ENCODE measurements around the gene ZNF831.

ZNF831 gene

GRCh38 chr20:59131551-59132285, 31.9 kb upstream of the ZNF831 start:
- H3K27ac ChIP-seq = no peak overlapping the region
- no peak for TF ChIP-seq ZFX (IDR thresholded peaks at IDR 0.05)
- TF ChIP-seq CTCF (conservative IDR thresholded peaks at IDR 0.05) = no peak

GRCh38 chr20:59134182-59134581, 29.4 kb upstream of the ZNF831 start:
- TF ChIP-seq CTCF (conservative IDR thresholded peaks at IDR 0.05) (no peak), ZFX (IDR thresholded peaks at IDR 0.05) (no peak)
- H3K27ac ChIP-seq = no peak overlapping the region

- TF ChIP-seq ZFX (IDR thresholded peaks at IDR 0.05) (no peak), CTCF (conservative IDR thresholded peaks at IDR 0.05) (no peak)
- H3K27ac ChIP-seq = no peak overlapping the region
Measured at GRCh38 chr20:59135093-59135492, 28.5 kb upstream of the ZNF831 start.

GRCh38 chr20:59136027-59136426, 27.6 kb upstream of the ZNF831 start:
- no peak overlapping the region for H3K27ac ChIP-seq
- TF ChIP-seq ZFX (IDR thresholded peaks at IDR 0.05) (no peak), CTCF (conservative IDR thresholded peaks at IDR 0.05) (no peak)

- TF ChIP-seq CTCF (conservative IDR thresholded peaks at IDR 0.05) = no peak
- no peak for TF ChIP-seq ZFX (IDR thresholded peaks at IDR 0.05)
- no peak overlapping the region for H3K27ac ChIP-seq
Measured at GRCh38 chr20:59137532-59137931, 26.1 kb upstream of the ZNF831 start.

- no peak for TF ChIP-seq ZFX (IDR thresholded peaks at IDR 0.05)
- TF ChIP-seq CTCF (conservative IDR thresholded peaks at IDR 0.05) = no peak
- no peak overlapping the region for H3K27ac ChIP-seq
Measured at GRCh38 chr20:59138114-59138748, 25.4 kb upstream of the ZNF831 start.

GRCh38 chr20:59139998-59140397, 23.6 kb upstream of the ZNF831 start:
- no peak for TF ChIP-seq ZFX (IDR thresholded peaks at IDR 0.05)
- no peak for TF ChIP-seq CTCF (conservative IDR thresholded peaks at IDR 0.05)
- no peak overlapping the region for H3K27ac ChIP-seq
